SK-N-SH treated with all-trans-retinoic acid at 6 μM for 48 hours (cell line): ENCODE data around the gene PRR30.

ENCODE experiments used
- ARNTL ChIP-seq: fragments of 450-650 bp; formaldehyde crosslinking; IDR thresholded peaks from 2 replicates; pipeline ENCODE4 v1.5.0; 2020; ENCODE audit warnings: low read depth, mild to moderate bottlenecking, moderate library complexity, borderline replicate concordance
- BACH2 ChIP-seq: fragments of 250-450 bp; sonication (Bioruptor Pico); IDR thresholded peaks from 2 replicates; pipeline ENCODE4 v1.9.0; 2021; ENCODE audit warnings: mild to moderate bottlenecking, borderline replicate concordance
- CSDC2 ChIP-seq: fragments of 250-450 bp; sonication (Bioruptor Pico); IDR thresholded peaks from 2 replicates; pipeline ENCODE4 v1.5.0; 2020; ENCODE audit warnings: mild to moderate bottlenecking, moderate library complexity
- ESRRG ChIP-seq: fragments of 250-450 bp; sonication (Bioruptor Pico); IDR thresholded peaks from 2 replicates; pipeline ENCODE4 v1.6.1; 2021; ENCODE audit warnings: mild to moderate bottlenecking
- OSR1 ChIP-seq: fragments of 250-450 bp; sonication (Bioruptor Pico); IDR thresholded peaks from 2 replicates; pipeline ENCODE4 v1.8.0; 2022; ENCODE audit warnings: moderate library complexity, mild to moderate bottlenecking, inconsistent platforms
- PPARA ChIP-seq: fragments of 250-450 bp; sonication (Bioruptor Pico); IDR thresholded peaks from 2 replicates; pipeline ENCODE4 v1.5.0; 2020; ENCODE audit warnings: mild to moderate bottlenecking, borderline replicate concordance
- RARB ChIP-seq: fragments of 250-450 bp; sonication (Bioruptor Pico); IDR thresholded peaks from 2 replicates; pipeline ENCODE4 v1.8.0; 2021; ENCODE audit warnings: mild to moderate bottlenecking, moderate library complexity
- TCF4 ChIP-seq: fragments of 250-450 bp; sonication (Bioruptor Pico); IDR thresholded peaks from 2 replicates; pipeline ENCODE4 v1.8.0; 2021; ENCODE audit warnings: mild to moderate bottlenecking, moderate library complexity, borderline replicate concordance
- TOX ChIP-seq: fragments of 250-450 bp; sonication (Bioruptor Pico); IDR thresholded peaks from 2 replicates; pipeline ENCODE4 v1.8.0; 2021; ENCODE audit warnings: mild to moderate bottlenecking, moderate library complexity, borderline replicate concordance
- ZFP3 ChIP-seq: fragments of 250-450 bp; sonication (Bioruptor Pico); IDR thresholded peaks from 2 replicates; pipeline ENCODE4 v1.5.0; 2020; ENCODE audit warnings: mild to moderate bottlenecking, moderate library complexity

DNA sequence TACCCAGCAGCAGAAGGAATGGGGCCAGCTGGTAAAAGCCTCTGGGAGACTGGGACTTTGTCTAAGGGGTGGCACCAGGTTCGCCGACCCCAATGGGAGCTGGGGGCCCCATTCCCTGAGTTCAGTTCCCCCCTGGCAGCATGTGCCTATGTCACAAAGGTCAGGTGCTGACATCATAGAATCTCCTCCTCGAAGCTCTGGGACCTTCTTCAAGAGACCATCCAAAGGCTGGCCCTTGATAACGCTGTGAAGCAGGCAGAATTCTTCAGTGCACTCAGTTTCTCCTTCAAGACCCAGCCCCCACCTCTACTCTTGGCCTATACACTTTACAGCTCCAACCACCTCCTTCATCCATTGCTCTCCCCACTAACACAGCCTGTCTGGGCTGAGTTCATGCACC, at the start of gene PRR30:
- TF ChIP-seq RARB (no peak), ARNTL (no peak), OSR1 (CRISPR knock-in tag) (no peak), CSDC2 (no peak), TCF4 (CRISPR knock-in tag) (no peak), PPARA (CRISPR knock-in tag) (no peak), ZFP3 (CRISPR knock-in tag) (no peak), BACH2 (CRISPR knock-in tag) (no peak), TOX (CRISPR knock-in tag) (no peak), ESRRG (CRISPR knock-in tag) (no peak)
